Endodermal cell (in vitro differentiated cells): ENCODE measurements around the gene LIN7A. TPM values are rescaled to one million over a fixed set of nuclear protein-coding genes. Genes with fewer than 3 reads are reported as not detected.

Experiments used
- DNase-seq: peaks from one replicate; pipeline ENCODE4 v3.0.0-alpha.2; 2017
- H3K27ac ChIP-seq: 2 replicates; pipeline ENCODE4 v1.5.1; 2013; ENCODE audit warnings: mild to moderate bottlenecking, low read depth, low read length, moderate library complexity
- H3K27me3 ChIP-seq: 2 replicates; pipeline ENCODE4 v1.6.1; 2013; ENCODE audit warnings: mild to moderate bottlenecking, low read length, moderate library complexity; ENCODE audit not compliant: insufficient read depth, control insufficient read depth, poor library complexity, severe bottlenecking
- H3K36me3 ChIP-seq: 2 replicates; pipeline ENCODE4 v1.7.0; 2013; ENCODE audit warnings: mild to moderate bottlenecking, low read length, moderate library complexity; ENCODE audit not compliant: control insufficient read depth, insufficient read depth
- H3K4me1 ChIP-seq: one replicate; pipeline ENCODE4 v1.7.0; 2013; ENCODE audit warnings: low read length; ENCODE audit not compliant: control insufficient read depth, insufficient read depth
- H3K4me3 ChIP-seq: 2 replicates; pipeline ENCODE4 v1.5.1; 2013; ENCODE audit warnings: mild to moderate bottlenecking, low read length, moderate library complexity
- H3K9ac ChIP-seq: 2 replicates; pipeline ENCODE4 v1.6.1; 2013; ENCODE audit warnings: mild to moderate bottlenecking, low read length, moderate library complexity; ENCODE audit not compliant: poor library complexity, severe bottlenecking; ENCODE audit errors: extremely low read depth
- H3K9me3 ChIP-seq: 2 replicates; pipeline ENCODE4 v1.6.1; 2013; ENCODE audit warnings: mild to moderate bottlenecking, low read length, moderate library complexity; ENCODE audit not compliant: control insufficient read depth
- H3K27ac Mint-ChIP-seq: 2 replicates; pipeline ENCODE4 v1.8.0; 2020; ENCODE audit warnings: mixed read lengths
- H3K27me3 Mint-ChIP-seq: 2 replicates; pipeline ENCODE4 v1.8.0; 2021; ENCODE audit warnings: mild to moderate bottlenecking, mixed read lengths; ENCODE audit not compliant: insufficient read depth
- H3K36me3 Mint-ChIP-seq: 2 replicates; pipeline ENCODE4 v1.8.0; 2020; ENCODE audit warnings: low read depth, mixed read lengths
- H3K4me1 Mint-ChIP-seq: 2 replicates; pipeline ENCODE4 v1.8.0; 2020; ENCODE audit warnings: mixed read lengths
- H3K4me3 Mint-ChIP-seq: 2 replicates; pipeline ENCODE4 v1.8.0; 2020; ENCODE audit warnings: mild to moderate bottlenecking, moderate library complexity, mixed read lengths
- H3K9me3 Mint-ChIP-seq: 2 replicates; pipeline ENCODE4 v1.8.0; 2020; ENCODE audit warnings: mild to moderate bottlenecking, mixed read lengths
- CTCF ChIP-seq: fragments of 200-600 bp; sonication (generic); conservative IDR thresholded peaks from 2 replicates; pipeline ENCODE4 v1.5.0; 2021; ENCODE audit warnings: antibody characterized with exemption, mild to moderate bottlenecking
- WGBS, 2 experiments: methylation state at CpG; one replicate each; pipeline versions ENCODE4 v1.1.5 to v1.1.7; 2013; ENCODE audit warnings: missing lambda C conversion rate in 2 of 2, mixed read lengths in 1 of 2; ENCODE audit not compliant: insufficient coverage in 1 of 2, insufficient read length in 1 of 2; 5-methylcytosine and 5-hydroxymethylcytosine counted together
- total RNA-seq, 2 donors: library from RNA; stranded (reverse); fragmentation: NEBNext Ultra II Directional in 1 of 2; extraction: Animal tissue kit (Norgen Biotek cat#: 25700) in 1 of 2; gene quantifications; 2 replicates in 1 of 2; 3 replicates in 1 of 2; pipeline ENCODE4 v1.2.1, GENCODE V29; 2021

Gene LIN7A
- total RNA-seq, 2 donors from 2014 or later: 19.3 to 27.2 TPM

GRCh38 chr12:80924437-80924836 lies 13.3 kb downstream of the LIN7A start:
- TF ChIP-seq CTCF: no peak
- Mint-ChIP-seq H3K27ac (no peak overlapping the region), H3K9me3 (peaks cover 7% of the 10 kb centered on the region), H3K4me3 (no peak overlapping the region), H3K36me3 (peaks cover 6% of the 10 kb centered on the region), H3K4me1 (peaks cover 4% of the 10 kb centered on the region), H3K27me3 (no peaks in the 10 kb centered on the region)
- Histone ChIP-seq H3K27ac (no peak overlapping the region), H3K4me3 (no peak overlapping the region), H3K9me3 (peaks cover 4% of the 10 kb centered on the region), H3K9ac (no peak overlapping the region), H3K36me3 (no peaks in the 10 kb centered on the region), H3K27me3 (no peaks in the 10 kb centered on the region), H3K4me1 (no peaks in the 10 kb centered on the region)
- DNase-seq: no peak
- WGBS, 2 experiments: 88% methylated on average over 2 of the region's 2 CpGs; no CpG with 5 or more reads in 1 of the 2 experiments

- no peak overlapping the region for H3K4me3 Mint-ChIP-seq
- peaks cover 5% of the 10 kb centered on the region for H3K36me3 Mint-ChIP-seq
- no peak overlapping the region for H3K9ac ChIP-seq
- H3K27ac Mint-ChIP-seq: no peak overlapping the region
- TF ChIP-seq CTCF: no peak
- no peak for DNase-seq
- H3K27me3 Mint-ChIP-seq: no peaks in the 10 kb centered on the region
- no peaks in the 10 kb centered on the region for H3K4me1 ChIP-seq
- H3K36me3 ChIP-seq: no peaks in the 10 kb centered on the region
- H3K9me3 Mint-ChIP-seq: peaks cover 4% of the 10 kb centered on the region
- no peak overlapping the region for H3K27ac ChIP-seq
- H3K27me3 ChIP-seq: no peaks in the 10 kb centered on the region
- no peak overlapping the region for H3K4me3 ChIP-seq
- peaks cover 4% of the 10 kb centered on the region for H3K4me1 Mint-ChIP-seq
- H3K9me3 ChIP-seq: no peaks in the 10 kb centered on the region
- WGBS, 2 experiments: 96 to 100% methylated on average over 4 of the region's 4 CpGs
Measured at GRCh38 chr12:80920006-80920405, 17.7 kb downstream of the LIN7A start.

- 87 to 91% methylated on average over 2 to 3 of the region's 3 CpGs for WGBS, 2 experiments
- no peak overlapping the region for H3K27ac ChIP-seq
- H3K27ac Mint-ChIP-seq: no peak overlapping the region
- H3K4me1 Mint-ChIP-seq: peaks cover 7% of the 10 kb centered on the region
- no peaks in the 10 kb centered on the region for H3K27me3 ChIP-seq
- no peaks in the 10 kb centered on the region for H3K9me3 ChIP-seq
- no peak for TF ChIP-seq CTCF
- H3K4me1 ChIP-seq: no peaks in the 10 kb centered on the region
- H3K9ac ChIP-seq: no peak overlapping the region
- no peaks in the 10 kb centered on the region for H3K36me3 ChIP-seq
- no peak for DNase-seq
- no peak overlapping the region for H3K4me3 ChIP-seq
- peaks cover 4% of the 10 kb centered on the region for H3K9me3 Mint-ChIP-seq
- H3K27me3 Mint-ChIP-seq: no peaks in the 10 kb centered on the region
- peaks cover 5% of the 10 kb centered on the region for H3K36me3 Mint-ChIP-seq
- no peak overlapping the region for H3K4me3 Mint-ChIP-seq
Measured at GRCh38 chr12:80917651-80918050, 20.1 kb downstream of the LIN7A start.
